Nephron (organoid): ENCODE results near the gene CYP26A1.

Source experiments
- H3K27ac Mint-ChIP-seq, 3 experiments: 2 replicates each; pipeline ENCODE4 v1.8.0; 2020; ENCODE audit warnings: mixed read lengths in 3 of 3, mild to moderate bottlenecking in 2 of 3, moderate library complexity in 1 of 3
- H3K27me3 Mint-ChIP-seq: 2 replicates; pipeline ENCODE4 v1.8.0; 2021; ENCODE audit warnings: low read depth, mild to moderate bottlenecking, moderate library complexity, mixed read lengths
- H3K36me3 Mint-ChIP-seq: 2 replicates; pipeline ENCODE4 v1.8.0; 2020; ENCODE audit warnings: low read depth, mixed read lengths
- H3K4me1 Mint-ChIP-seq: 2 replicates; pipeline ENCODE4 v1.8.0; 2020; ENCODE audit warnings: mixed read lengths
- H3K4me3 Mint-ChIP-seq, 3 experiments: 2 replicates each; pipeline ENCODE4 v1.8.0; 2020; ENCODE audit warnings: mild to moderate bottlenecking in 3 of 3, mixed read lengths in 3 of 3, moderate library complexity in 2 of 3
- H3K9me3 Mint-ChIP-seq: 2 replicates; pipeline ENCODE4 v1.8.0; 2020; ENCODE audit warnings: mixed read lengths
- TF ChIP-seq, protein P1 (sequence below), 3 experiments: fragments of 200-600 bp; sonication (generic); IDR thresholded peaks; one replicate each; pipeline ENCODE4 v1.5.0; 2021; ENCODE audit warnings: antibody characterized with exemption in 3 of 3; ENCODE audit not compliant: unreplicated experiment in 3 of 3

The CYP26A1 gene

GRCh38 chr10:93075369-93076221 lies 1.9 kb downstream of the CYP26A1 start:
- H3K4me1 Mint-ChIP-seq = peaks cover 44% of the 10 kb centered on the region
- TF ChIP-seq, protein P1, sequence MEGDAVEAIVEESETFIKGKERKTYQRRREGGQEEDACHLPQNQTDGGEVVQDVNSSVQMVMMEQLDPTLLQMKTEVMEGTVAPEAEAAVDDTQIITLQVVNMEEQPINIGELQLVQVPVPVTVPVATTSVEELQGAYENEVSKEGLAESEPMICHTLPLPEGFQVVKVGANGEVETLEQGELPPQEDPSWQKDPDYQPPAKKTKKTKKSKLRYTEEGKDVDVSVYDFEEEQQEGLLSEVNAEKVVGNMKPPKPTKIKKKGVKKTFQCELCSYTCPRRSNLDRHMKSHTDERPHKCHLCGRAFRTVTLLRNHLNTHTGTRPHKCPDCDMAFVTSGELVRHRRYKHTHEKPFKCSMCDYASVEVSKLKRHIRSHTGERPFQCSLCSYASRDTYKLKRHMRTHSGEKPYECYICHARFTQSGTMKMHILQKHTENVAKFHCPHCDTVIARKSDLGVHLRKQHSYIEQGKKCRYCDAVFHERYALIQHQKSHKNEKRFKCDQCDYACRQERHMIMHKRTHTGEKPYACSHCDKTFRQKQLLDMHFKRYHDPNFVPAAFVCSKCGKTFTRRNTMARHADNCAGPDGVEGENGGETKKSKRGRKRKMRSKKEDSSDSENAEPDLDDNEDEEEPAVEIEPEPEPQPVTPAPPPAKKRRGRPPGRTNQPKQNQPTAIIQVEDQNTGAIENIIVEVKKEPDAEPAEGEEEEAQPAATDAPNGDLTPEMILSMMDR (IDR thresholded peaks at IDR 0.05; ENCODE audit: unreplicated experiment in 3 of 3) = no peak
- H3K27ac Mint-ChIP-seq = no peak overlapping the region
- peaks cover 94% of the 10 kb centered on the region for H3K27me3 Mint-ChIP-seq
- no peaks in the 10 kb centered on the region for H3K36me3 Mint-ChIP-seq
- H3K9me3 Mint-ChIP-seq = no peaks in the 10 kb centered on the region
- peak overlapping the region; percentile 85 to 88 (median 85) for H3K4me3 Mint-ChIP-seq

GRCh38 chr10:93076871-93077270 lies 3.2 kb downstream of the CYP26A1 start:
- peaks cover 49% of the 10 kb centered on the region for H3K4me1 Mint-ChIP-seq
- peaks cover 84% of the 10 kb centered on the region for H3K27me3 Mint-ChIP-seq
- H3K27ac Mint-ChIP-seq = no peak overlapping the region
- TF ChIP-seq, protein P1 (IDR thresholded peaks at IDR 0.05; ENCODE audit: unreplicated experiment in 3 of 3) = no peak
- no peaks in the 10 kb centered on the region for H3K9me3 Mint-ChIP-seq
- peak overlapping the region; percentile 10 to 20 (median 14) for H3K4me3 Mint-ChIP-seq
- H3K36me3 Mint-ChIP-seq = no peaks in the 10 kb centered on the region

- peaks cover 73% of the 10 kb centered on the region for H3K27me3 Mint-ChIP-seq
- TF ChIP-seq, protein P1 (IDR thresholded peaks at IDR 0.05; ENCODE audit: unreplicated experiment in 3 of 3) = no peak
- H3K27ac Mint-ChIP-seq = no peak overlapping the region
- no peaks in the 10 kb centered on the region for H3K9me3 Mint-ChIP-seq
- H3K4me1 Mint-ChIP-seq = peaks cover 45% of the 10 kb centered on the region
- H3K36me3 Mint-ChIP-seq = no peaks in the 10 kb centered on the region
- no peak overlapping the region for H3K4me3 Mint-ChIP-seq
These were observed 4.2 kb downstream of the CYP26A1 start for GRCh38 chr10:93077860-93078337.

GRCh38 chr10:93079663-93080349 lies 6.1 kb downstream of the CYP26A1 start:
- TF ChIP-seq, protein P1 (IDR thresholded peaks at IDR 0.05; ENCODE audit: unreplicated experiment in 3 of 3) = no peak
- H3K27me3 Mint-ChIP-seq = peaks cover 59% of the 10 kb centered on the region
- H3K4me1 Mint-ChIP-seq = peaks cover 38% of the 10 kb centered on the region
- peak overlapping the region in 2 of 3 experiments; percentile 42 to 60 for H3K4me3 Mint-ChIP-seq
- H3K27ac Mint-ChIP-seq = peak overlapping the region in 2 of 3 experiments; percentile 24 to 53
- H3K36me3 Mint-ChIP-seq = no peaks in the 10 kb centered on the region
- H3K9me3 Mint-ChIP-seq = no peaks in the 10 kb centered on the region

GRCh38 chr10:93080350-93081046 lies 6.8 kb downstream of the CYP26A1 start:
- Mint-ChIP-seq H3K9me3 (no peaks in the 10 kb centered on the region), H3K4me1 (peaks cover 36% of the 10 kb centered on the region), H3K27ac (peak overlapping the region in 2 of 3 experiments; percentile 24 to 53), H3K27me3 (peaks cover 52% of the 10 kb centered on the region), H3K36me3 (no peaks in the 10 kb centered on the region), H3K4me3 (peak overlapping the region in 2 of 3 experiments; percentile 42 to 60)
- TF ChIP-seq, protein P1 (IDR thresholded peaks at IDR 0.05; ENCODE audit: unreplicated experiment in 3 of 3) = peak; percentile 86 to 88 (median 86)
